H1 (cell line): ENCODE data around the gene PHF3. TPM values are rescaled to one million over a fixed set of nuclear protein-coding genes. Genes with fewer than 3 reads are reported as not detected.

Experiments
- polyA plus RNA-seq, 7 experiments: library from polyadenylated mRNA; depleted of rRNA in 3 of 7; stranded (reverse) in 5 of 7; unstranded in 2 of 7; fragments of >200 nt in 5 of 7; fragments of 200-250 nt in 2 of 7; gene quantifications; 1 replicate in 5 of 7; 2 replicates in 1 of 7; 4 replicates in 1 of 7; pipeline versions ENCODE4 v1.2.1 to v1.2.3, GENCODE V29; 2011 to 2013; ENCODE audit warnings: missing spikeins in 2 of 7, mixed read lengths in 2 of 7
- total RNA-seq: library from RNA; stranded (reverse); fragmentation: NEBNext Ultra II Directional; extraction: Animal tissue kit (Norgen Biotek cat#: 25700); gene quantifications from 2 replicates; pipeline ENCODE4 v1.2.1, GENCODE V29; 2021
- TF ChIP-seq, protein P1 (sequence below), 3 experiments: IDR thresholded peaks; 1 replicate in 2 of 3; 2 replicates in 1 of 3; pipeline versions ENCODE4 v1.5.1 to v1.6.1; 2011; ENCODE audit warnings: low read length in 3 of 3, mild to moderate bottlenecking in 3 of 3, inconsistent platforms in 2 of 3, low read depth in 1 of 3, moderate library complexity in 1 of 3; ENCODE audit not compliant: insufficient read depth in 1 of 3; ENCODE audit errors: control extremely low read depth in 1 of 3

The PHF3 gene
- total and polyA plus RNA-seq, 2 of the 8 experiments (the other 6 are each of a cell fraction or from before 2014, with no cell fraction given), result 10.1 to 69.3 TPM

DNA sequence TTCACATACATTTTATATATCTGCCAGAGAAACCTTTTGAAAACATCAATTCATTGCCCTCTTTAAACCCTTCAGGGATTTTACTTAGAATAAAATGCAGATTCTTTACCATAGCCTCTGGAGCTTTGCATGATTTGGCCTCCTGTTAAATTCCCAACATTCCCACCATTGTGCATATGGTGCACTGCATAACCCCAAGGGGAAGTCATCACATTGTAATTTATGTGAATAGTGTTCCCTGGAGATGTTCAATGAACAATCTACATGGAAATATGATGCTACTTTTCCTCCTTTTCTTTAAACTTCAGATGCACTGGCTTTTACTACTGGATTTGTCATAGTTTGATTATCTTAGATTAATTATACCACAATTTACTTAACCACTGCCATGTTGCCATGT lies 94.7 kb downstream of the PHF3 start (continued):
- TF ChIP-seq, protein P1, sequence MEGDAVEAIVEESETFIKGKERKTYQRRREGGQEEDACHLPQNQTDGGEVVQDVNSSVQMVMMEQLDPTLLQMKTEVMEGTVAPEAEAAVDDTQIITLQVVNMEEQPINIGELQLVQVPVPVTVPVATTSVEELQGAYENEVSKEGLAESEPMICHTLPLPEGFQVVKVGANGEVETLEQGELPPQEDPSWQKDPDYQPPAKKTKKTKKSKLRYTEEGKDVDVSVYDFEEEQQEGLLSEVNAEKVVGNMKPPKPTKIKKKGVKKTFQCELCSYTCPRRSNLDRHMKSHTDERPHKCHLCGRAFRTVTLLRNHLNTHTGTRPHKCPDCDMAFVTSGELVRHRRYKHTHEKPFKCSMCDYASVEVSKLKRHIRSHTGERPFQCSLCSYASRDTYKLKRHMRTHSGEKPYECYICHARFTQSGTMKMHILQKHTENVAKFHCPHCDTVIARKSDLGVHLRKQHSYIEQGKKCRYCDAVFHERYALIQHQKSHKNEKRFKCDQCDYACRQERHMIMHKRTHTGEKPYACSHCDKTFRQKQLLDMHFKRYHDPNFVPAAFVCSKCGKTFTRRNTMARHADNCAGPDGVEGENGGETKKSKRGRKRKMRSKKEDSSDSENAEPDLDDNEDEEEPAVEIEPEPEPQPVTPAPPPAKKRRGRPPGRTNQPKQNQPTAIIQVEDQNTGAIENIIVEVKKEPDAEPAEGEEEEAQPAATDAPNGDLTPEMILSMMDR (IDR thresholded peaks at IDR 0.05; ENCODE audit: control extremely low read depth in 1 of 3, insufficient read depth in 1 of 3, low read depth in 1 of 3, low read length in 3 of 3), result no peak
